Measurements from ENCODE around the gene SMAD6. TPM values are rescaled to one million over a fixed set of nuclear protein-coding genes. Genes with fewer than 3 reads are reported as not detected.
A peak's percentile ranks its signal among the peaks of the same experiment; 100 is the strongest.

Gene SMAD6
- total and polyA plus RNA-seq, 5 donors from 2014 or later, result 0.27 TPM; not detected in 4

- Histone ChIP-seq H3K27me3 (ENCODE audit: control insufficient read depth, insufficient read depth, low read length) (no peaks in the 10 kb centered on the region), H3K36me3 (ENCODE audit: control insufficient read depth, insufficient read depth, low read length) (no peaks in the 10 kb centered on the region), H3K4me3 (ENCODE audit: low read depth, low read length) (no peak overlapping the region), H3K9me3 (ENCODE audit: control insufficient read depth in 2 of 2, low read length in 2 of 2) (no peaks in the 10 kb centered on the region), H3K4me1 (ENCODE audit: control insufficient read depth, insufficient read depth, low read length, poor library complexity, severe bottlenecking) (no peaks in the 10 kb centered on the region), H3K27ac (ENCODE audit: insufficient read depth, low read length, poor library complexity, severe bottlenecking) (no peak overlapping the region)
- no peaks in the 10 kb centered on the region for H3K4me1 Mint-ChIP-seq
- H3K27me3 Mint-ChIP-seq, result peaks cover 7% of the 10 kb centered on the region
- DNase-seq (no peak), ATAC-seq (ENCODE audit: low read depth in 2 of 2) (no peak)
- H3K36me3 Mint-ChIP-seq, result no peaks in the 10 kb centered on the region
- H3K27ac Mint-ChIP-seq, result peak overlapping the region in 2 of 3 donors; percentile 23 to 95
- H3K4me3 Mint-ChIP-seq, result no peak overlapping the region
- peaks cover 0 to 4% (median 0%) of the 10 kb centered on the region in 7 donors for H3K9me3 Mint-ChIP-seq
Measured at GRCh38 chr15:66831289-66831688, 129.3 kb downstream of the SMAD6 start.

DNA sequence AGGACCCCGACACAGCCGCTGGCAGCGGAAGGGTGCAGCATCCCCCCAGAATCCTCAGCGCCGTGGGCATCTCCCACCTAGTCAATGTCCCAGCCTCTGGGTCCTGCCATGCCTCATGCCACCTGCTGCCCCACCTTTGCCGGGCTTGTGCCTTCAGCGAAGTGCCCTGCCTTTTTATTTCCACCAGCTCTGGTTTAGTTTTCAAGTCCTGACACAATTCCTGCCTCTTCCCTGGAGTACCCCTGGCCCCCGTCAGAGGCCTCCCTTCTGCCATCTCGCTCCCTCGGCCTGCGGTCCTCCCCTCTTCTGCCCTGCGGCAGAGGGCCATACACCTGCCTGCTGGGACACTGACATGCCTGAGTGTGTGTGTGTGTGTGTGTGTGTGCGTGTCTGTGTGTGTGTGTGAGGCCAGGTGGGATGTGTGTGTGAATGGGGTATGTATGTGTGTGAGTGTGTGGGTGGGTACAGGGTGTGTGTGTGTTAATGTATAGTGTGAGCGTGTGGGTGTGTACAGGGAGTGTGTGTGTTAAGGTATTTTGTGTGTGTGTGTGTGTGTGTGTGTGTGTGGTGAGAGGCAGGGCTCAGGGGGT lies 129.9 kb downstream of the SMAD6 start:
- no peak overlapping the region for H3K27ac Mint-ChIP-seq
- no peak for DNase-seq
- Histone ChIP-seq H3K27ac (ENCODE audit: insufficient read depth, low read length, poor library complexity, severe bottlenecking) (no peak overlapping the region), H3K9me3 (ENCODE audit: control insufficient read depth in 2 of 2, low read length in 2 of 2) (no peaks in the 10 kb centered on the region), H3K36me3 (ENCODE audit: control insufficient read depth, insufficient read depth, low read length) (no peaks in the 10 kb centered on the region), H3K4me1 (ENCODE audit: control insufficient read depth, insufficient read depth, low read length, poor library complexity, severe bottlenecking) (no peaks in the 10 kb centered on the region), H3K27me3 (ENCODE audit: control insufficient read depth, insufficient read depth, low read length) (no peaks in the 10 kb centered on the region), H3K4me3 (ENCODE audit: low read depth, low read length) (no peak overlapping the region)
- no peaks in the 10 kb centered on the region for H3K36me3 Mint-ChIP-seq
- no peaks in the 10 kb centered on the region for H3K4me1 Mint-ChIP-seq
- peaks cover 0 to 4% (median 0%) of the 10 kb centered on the region in 7 donors for H3K9me3 Mint-ChIP-seq
- peaks cover 7% of the 10 kb centered on the region for H3K27me3 Mint-ChIP-seq
- H3K4me3 Mint-ChIP-seq, result no peak overlapping the region
- no peak for ATAC-seq (ENCODE audit: low read depth in 2 of 2)

Other genes with a start within 250 kb of the SMAD6 start
- 25.6 TPM for gene SNAPC5, start 204.5 kb upstream of the SMAD6 start, total RNA-seq
- gene SNAPC5, start 204.5 kb upstream of the SMAD6 start, polyA plus RNA-seq, result 10 to 100 TPM; 58.5 to 80.9 (median 72.3) TPM
- 2,089 TPM for gene RPL4, start 197.4 kb upstream of the SMAD6 start, total RNA-seq
- gene RPL4, start 197.4 kb upstream of the SMAD6 start, polyA plus RNA-seq, result 1,000 to 10,000 TPM in 2 of 4 donors, 100 to 1,000 TPM in 2; 831 to 1,327 (median 1,144) TPM
- 15.1 TPM for gene ZWILCH, start 196.9 kb upstream of the SMAD6 start, total RNA-seq
- gene ZWILCH, start 196.9 kb upstream of the SMAD6 start, polyA plus RNA-seq, result 10 to 100 TPM; 10.3 to 15.7 (median 11.5) TPM
- gene LCTL, start 136.2 kb upstream of the SMAD6 start, total RNA-seq, result not detected
- gene LCTL, start 136.2 kb upstream of the SMAD6 start, polyA plus RNA-seq, result under 1 TPM in 1 of 4 donors, not detected in 3; 0.11 TPM

Data from CD4-positive, CD25-positive, alpha-beta regulatory T cell (primary cell).